PC-9 (cell line): ENCODE data around the gene CDH12. TPM values are rescaled to one million over a fixed set of nuclear protein-coding genes. Genes with fewer than 3 reads are reported as not detected.

ENCODE experiments used
- BruUV-seq: library from RNA; stranded (reverse); fragments of 400-500 nt; replicated peaks from 2 replicates; lab custom pipeline; 2021; lab: Mats Ljungman, UMichigan
- CTCF ChIA-PET: fragments of 300-600 bp; sonication (Branson Sonifier 250); formaldehyde crosslinking; loops from one replicate; lab custom pipeline; 2022; ENCODE audit warnings: antibody characterized with exemption; lab: Charles Lee
- POLR2A ChIA-PET: fragments of 300-600 bp; sonication (Branson Sonifier 250); formaldehyde crosslinking; loops from one replicate; lab custom pipeline; 2022; ENCODE audit warnings: antibody characterized with exemption; ENCODE audit not compliant: unreplicated experiment; lab: Charles Lee
- DNase-seq, 2 experiments: peaks; one replicate each; pipeline versions ENCODE4 v3.0.0 to v3.0.0-alpha.2; 2015 to 2022; ENCODE audit warnings: mixed read lengths in 1 of 2
- H2AFZ ChIP-seq: fragments of 200-600 bp; sonication (generic); 2 replicates; pipeline ENCODE4 v1.8.1; 2017; ENCODE audit warnings: antibody characterized with exemption
- H3F3A ChIP-seq: fragments of 200-600 bp; sonication (generic); 2 replicates; pipeline ENCODE4 v1.8.1; 2017; ENCODE audit warnings: antibody characterized with exemption, mild to moderate bottlenecking, low read depth; ENCODE audit not compliant: insufficient read depth
- H3K27ac ChIP-seq: fragments of 200-600 bp; sonication (generic); 2 replicates; pipeline ENCODE4 v1.6.1; 2016; ENCODE audit warnings: mixed run types
- H3K27me3 ChIP-seq: fragments of 200-600 bp; sonication (generic); 2 replicates; pipeline ENCODE4 v1.6.1; 2016; ENCODE audit warnings: low read depth, mixed run types; ENCODE audit not compliant: insufficient read depth
- H3K36me3 ChIP-seq: fragments of 200-600 bp; sonication (generic); 2 replicates; pipeline ENCODE4 v1.6.1; 2016; ENCODE audit warnings: low read depth, mixed run types
- H3K4me1 ChIP-seq: fragments of 200-600 bp; sonication (generic); replicated peaks from 2 replicates; pipeline ENCODE4 v1.6.1; 2016; ENCODE audit warnings: mixed run types; ENCODE audit not compliant: insufficient read depth
- H3K4me2 ChIP-seq: fragments of 200-600 bp; sonication (generic); 2 replicates; pipeline ENCODE4 v1.6.1; 2017; ENCODE audit warnings: mixed run types
- H3K4me3 ChIP-seq: fragments of 200-600 bp; sonication (generic); 2 replicates; pipeline ENCODE4 v1.6.1; 2016; ENCODE audit warnings: mixed run types
- H3K79me2 ChIP-seq: fragments of 200-600 bp; sonication (generic); 2 replicates; pipeline ENCODE4 v1.6.1; 2017; ENCODE audit warnings: low read depth, mixed run types
- H3K9me2 ChIP-seq: fragments of 200-600 bp; sonication (generic); 2 replicates; pipeline ENCODE4 v1.8.1; 2017; ENCODE audit warnings: mild to moderate bottlenecking; ENCODE audit not compliant: insufficient read depth
- H3K9me3 ChIP-seq: fragments of 200-600 bp; sonication (generic); 2 replicates; pipeline ENCODE4 v1.8.1; 2016; ENCODE audit warnings: low read depth; ENCODE audit not compliant: insufficient read depth
- H4K20me1 ChIP-seq: fragments of 200-600 bp; sonication (generic); 2 replicates; pipeline ENCODE4 v1.8.1; 2017; ENCODE audit not compliant: insufficient read depth
- CTCF ChIP-seq: fragments of 200-600 bp; sonication (generic); conservative IDR thresholded peaks from 2 replicates; pipeline ENCODE4 v1.6.1; 2017; ENCODE audit warnings: mixed run types, antibody characterized with exemption, mild to moderate bottlenecking, moderate library complexity
- EZH2 ChIP-seq: fragments of 200-600 bp; sonication (generic); IDR thresholded peaks from 2 replicates; pipeline ENCODE4 v1.8.0; 2017; ENCODE audit warnings: antibody characterized with exemption, low read depth
- intact Hi-C: fragments of 100-400 bp; cut with micrococcal nuclease; formaldehyde crosslinking; loops from one replicate; pipeline ENCODE4 v1.10.0; 2022; ENCODE audit not compliant: unreplicated experiment
- total RNA-seq: library from RNA; stranded (reverse); gene quantifications from 2 replicates; pipeline ENCODE4 v1.2.3, GENCODE V29; 2021

Gene CDH12
- total RNA-seq, 1 experiment from 2014 or later = not detected

- no peak for DNase-seq
- H3K27me3 ChIP-seq = no peaks in the 10 kb centered on the region
- H4K20me1 ChIP-seq = no peaks in the 10 kb centered on the region; the same call in 1 of the 2 replicates
- TF ChIP-seq CTCF (no peak), EZH2 (no peak)
- no peaks in the 10 kb centered on the region for H3F3A ChIP-seq
- H3K9me2 ChIP-seq = no peaks in the 10 kb centered on the region
- ChIA-PET POLR2A (no interaction called here), CTCF (no interaction called here)
- no peaks in the 10 kb centered on the region for H3K79me2 ChIP-seq
- H3K4me3 ChIP-seq = no peak overlapping the region
- no peaks in the 10 kb centered on the region for H3K36me3 ChIP-seq
- no peak overlapping the region for H3K4me2 ChIP-seq
- intact Hi-C loops = no loop called here
- H3K9me3 ChIP-seq = no peaks in the 10 kb centered on the region
- no TSS peak for BruUV-seq
- no peak overlapping the region for H3K27ac ChIP-seq
- H3K4me1 ChIP-seq = no peaks in the 10 kb centered on the region
- H2AFZ ChIP-seq = no peak overlapping the region
These were observed 160.0 kb downstream of the CDH12 start for GRCh38 chr5:22693121-22693520.

GRCh38 chr5:22683050-22683449, 170.1 kb downstream of the CDH12 start:
- Histone ChIP-seq H3K27ac (no peak overlapping the region), H3K36me3 (no peaks in the 10 kb centered on the region), H2AFZ (no peak overlapping the region), H3K4me1 (no peaks in the 10 kb centered on the region), H3K27me3 (no peaks in the 10 kb centered on the region), H3K79me2 (no peaks in the 10 kb centered on the region), H3K4me3 (no peak overlapping the region), H3K9me2 (no peaks in the 10 kb centered on the region), H3K9me3 (no peaks in the 10 kb centered on the region), H4K20me1 (no peaks in the 10 kb centered on the region), H3F3A (no peaks in the 10 kb centered on the region), H3K4me2 (no peak overlapping the region)
- ChIA-PET CTCF (no interaction called here), POLR2A (interaction anchor here (0.5 kb wide), 1 partner anchor 18 kb away, joined by 3 read pairs; no protein-coding TSS in a partner anchor)
- intact Hi-C loops = no loop called here
- no peak for TF ChIP-seq CTCF
- TF ChIP-seq EZH2 = no peak
- no TSS peak for BruUV-seq
- DNase-seq = no peak

- Histone ChIP-seq H3K9me3 (no peaks in the 10 kb centered on the region), H4K20me1 (no peaks in the 10 kb centered on the region), H3K4me2 (no peak overlapping the region), H3K27ac (no peak overlapping the region), H3F3A (no peaks in the 10 kb centered on the region), H3K79me2 (no peaks in the 10 kb centered on the region), H2AFZ (peak overlapping the region; percentile 32; the same call in 1 of the 2 replicates), H3K27me3 (no peaks in the 10 kb centered on the region), H3K36me3 (no peaks in the 10 kb centered on the region), H3K4me1 (no peaks in the 10 kb centered on the region), H3K9me2 (no peaks in the 10 kb centered on the region), H3K4me3 (no peak overlapping the region)
- BruUV-seq = no TSS peak
- TF ChIP-seq EZH2 (no peak), CTCF (no peak)
- CTCF ChIA-PET = no interaction called here
- intact Hi-C loops = no loop called here
- POLR2A ChIA-PET = no interaction called here
- DNase-seq = no peak
These were observed 174.3 kb downstream of the CDH12 start for GRCh38 chr5:22678886-22679285.
